HG03066 (cell line): ENCODE results near the gene WNT2B.

Experiments
- ATAC-seq: cut with Tn5 transposase; IDR thresholded peaks from one replicate; pipeline ENCODE4 v1.9.1; 2021; ENCODE audit warnings: low read depth; ENCODE audit not compliant: unreplicated experiment

WNT2B gene

DNA sequence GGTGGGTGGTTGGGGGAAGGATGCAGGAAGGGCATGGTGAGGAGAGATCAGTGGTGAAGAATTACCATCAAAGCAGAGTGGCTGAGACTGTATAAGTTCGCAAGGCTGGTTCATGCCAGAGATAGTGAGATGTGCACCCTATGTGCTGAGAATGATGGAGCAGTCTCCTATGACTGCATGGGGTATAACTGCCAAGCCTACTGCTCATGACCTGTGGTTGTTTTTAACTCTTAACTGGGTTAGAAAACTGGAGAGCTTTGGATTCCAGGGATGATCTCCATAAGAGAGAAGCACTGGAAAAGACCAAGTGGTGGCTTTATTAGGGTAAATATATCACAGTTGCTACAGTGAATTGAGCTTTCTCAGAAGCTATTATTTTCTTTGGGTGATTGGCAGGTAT lies 16.2 kb downstream of the WNT2B start:
- no peak for ATAC-seq

DNA sequence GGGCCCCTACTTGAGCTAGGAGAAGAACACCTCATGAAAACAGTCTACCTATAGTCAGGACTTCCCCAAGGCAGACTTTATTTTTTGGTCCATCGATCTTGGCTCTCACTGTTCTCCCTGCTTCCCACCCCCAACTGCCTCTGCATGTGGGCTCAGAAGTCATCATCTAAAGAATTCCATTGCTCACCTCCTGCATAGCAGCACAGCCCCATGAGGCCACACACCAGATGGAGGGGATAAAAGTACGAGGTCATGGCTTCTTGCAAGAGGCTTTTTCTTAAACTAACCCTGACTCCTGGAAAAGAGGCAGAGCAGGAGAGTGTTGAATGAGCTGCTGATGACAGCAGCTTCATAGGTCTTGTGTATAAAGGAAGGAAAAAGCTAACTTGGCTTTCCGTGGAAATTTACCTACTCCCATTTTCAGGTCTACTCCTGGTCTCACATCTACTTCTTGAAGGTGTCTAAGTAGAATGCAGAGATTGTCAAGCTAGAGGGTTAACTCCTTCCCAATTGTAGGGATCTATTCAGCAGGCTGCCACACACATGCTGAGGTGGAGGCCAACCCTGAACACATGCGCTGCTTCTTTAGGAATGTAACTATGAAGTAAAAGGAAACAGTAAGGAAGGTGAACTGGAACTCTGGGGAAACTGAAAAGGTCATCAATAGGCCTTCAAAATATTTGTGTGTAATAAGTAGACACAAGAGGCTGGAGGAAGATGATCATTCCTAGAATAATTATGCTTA lies 18.7 kb downstream of the WNT2B start:
- ATAC-seq: no peak

DNA sequence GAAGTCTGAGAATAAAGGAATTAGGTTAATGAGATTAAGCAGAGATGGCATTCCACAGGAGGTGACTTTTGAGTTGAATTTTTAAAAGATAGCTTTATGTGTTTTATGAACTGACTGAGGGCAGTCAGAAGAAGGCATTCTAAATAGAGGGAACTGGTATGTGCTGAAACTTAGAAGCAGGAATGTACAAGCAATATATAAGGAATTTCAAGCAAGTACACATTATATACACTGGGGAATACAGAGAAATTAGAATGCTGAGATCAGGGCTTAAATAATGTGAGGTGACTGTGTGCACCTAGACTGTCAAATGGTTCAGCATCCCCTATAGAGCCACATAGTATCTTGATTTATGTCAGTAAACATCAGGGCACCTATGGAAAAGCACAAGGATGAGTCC lies 19.3 kb downstream of the WNT2B start:
- ATAC-seq: no peak

DNA sequence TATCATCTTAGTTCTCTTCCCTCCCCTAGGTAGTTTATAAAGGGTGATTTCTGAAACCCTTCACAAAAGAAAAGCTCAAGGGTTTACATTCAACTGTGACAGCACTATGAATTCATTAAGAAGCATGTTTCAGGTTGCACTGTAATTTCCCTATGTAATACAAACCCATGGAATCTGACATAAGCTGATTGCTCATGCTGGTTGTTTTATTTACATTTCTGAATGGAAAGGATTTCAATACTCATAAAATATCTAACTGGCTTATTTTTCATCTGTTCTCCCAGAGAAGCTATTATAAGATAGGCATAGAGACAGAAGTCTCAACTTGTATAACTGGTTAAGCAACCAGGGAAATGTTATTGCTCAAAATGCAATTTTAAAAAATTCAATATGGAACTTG lies 20.5 kb downstream of the WNT2B start:
- ATAC-seq: no peak

GRCh38 chr1:112530832-112531231 lies 22.1 kb downstream of the WNT2B start:
- no peak for ATAC-seq

- no peak for ATAC-seq
Measured at GRCh38 chr1:112532064-112532463, 23.3 kb downstream of the WNT2B start.

GRCh38 chr1:112533029-112533428 lies 24.3 kb downstream of the WNT2B start:
- ATAC-seq: no peak

DNA sequence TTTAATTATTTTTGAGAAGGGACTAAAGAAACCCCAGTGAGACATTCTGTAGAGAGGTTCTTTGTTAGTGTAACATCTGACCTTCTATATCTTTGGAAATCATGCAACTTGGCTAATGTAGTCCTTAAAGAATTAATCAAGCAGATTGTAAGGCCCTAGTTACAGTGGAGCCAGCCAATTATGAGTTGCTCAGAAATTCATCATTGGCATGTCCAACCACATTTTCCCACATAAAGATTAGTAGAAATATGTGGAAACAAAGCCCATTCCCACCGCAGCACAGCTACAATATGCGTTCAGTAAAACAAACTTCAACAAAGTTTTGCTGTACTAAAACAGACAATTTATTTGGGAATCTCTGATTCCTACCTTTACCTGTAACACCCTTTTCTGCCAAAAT lies 27.8 kb downstream of the WNT2B start:
- no peak for ATAC-seq

DNA sequence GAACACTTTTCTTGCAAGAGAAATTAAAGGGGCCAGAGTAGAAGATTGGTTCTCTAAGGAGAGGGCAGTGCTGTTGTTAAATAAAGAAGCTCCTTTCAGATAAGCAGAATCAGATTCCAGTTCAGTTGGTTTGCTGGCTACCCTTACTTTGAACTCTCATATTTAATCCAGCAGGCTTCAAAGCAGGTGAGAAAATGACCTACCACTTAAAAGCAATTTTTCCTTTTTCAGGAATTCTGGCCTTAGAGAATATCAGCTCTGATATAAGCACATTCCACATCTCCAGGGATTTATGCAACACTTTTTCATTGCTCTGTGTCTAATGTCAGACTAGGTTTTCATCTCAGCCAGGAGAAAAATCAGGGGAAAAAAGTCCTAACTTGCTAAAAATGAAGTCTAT lies 28.7 kb downstream of the WNT2B start:
- ATAC-seq: no peak

GRCh38 chr1:112538883-112539282 lies 30.1 kb downstream of the WNT2B start:
- no peak for ATAC-seq

GRCh38 chr1:112540226-112540794 lies 31.5 kb downstream of the WNT2B start:
- ATAC-seq: no peak

- no peak for ATAC-seq
Measured at GRCh38 chr1:112541299-112541698, 32.5 kb downstream of the WNT2B start.

- no peak for ATAC-seq
Measured at GRCh38 chr1:112542206-112542973, 33.6 kb downstream of the WNT2B start.

DNA sequence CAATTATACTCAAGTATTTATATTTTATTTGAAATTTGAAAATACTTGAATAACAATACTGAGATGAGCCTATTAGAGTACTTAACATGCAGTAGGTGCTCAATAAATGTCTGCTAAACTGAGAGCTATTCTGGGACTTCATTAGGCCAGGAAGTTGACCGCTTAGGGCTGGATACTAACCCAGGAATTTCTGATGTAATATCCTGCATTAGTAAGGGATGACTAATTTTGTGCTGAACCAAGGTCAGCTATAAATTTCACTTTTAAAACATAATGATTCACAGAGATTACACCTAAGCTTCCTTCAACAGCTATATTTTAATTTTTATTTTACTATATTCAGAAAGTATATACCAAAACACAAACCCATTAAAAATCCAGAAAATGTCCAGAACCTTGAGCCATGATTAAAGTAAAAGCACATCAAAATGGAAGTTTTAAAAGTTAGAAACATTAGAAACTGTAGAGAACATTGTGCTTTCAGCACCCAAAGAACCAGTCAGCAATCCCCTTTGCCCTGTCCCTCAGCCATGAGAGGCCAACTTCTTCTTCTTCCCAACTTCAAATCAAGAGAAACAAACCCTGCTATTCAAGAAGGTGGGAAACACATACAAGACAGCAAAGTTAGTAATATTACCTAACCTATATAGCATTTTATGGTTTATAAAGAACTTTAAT lies 35.4 kb downstream of the WNT2B start:
- ATAC-seq: no peak

DNA sequence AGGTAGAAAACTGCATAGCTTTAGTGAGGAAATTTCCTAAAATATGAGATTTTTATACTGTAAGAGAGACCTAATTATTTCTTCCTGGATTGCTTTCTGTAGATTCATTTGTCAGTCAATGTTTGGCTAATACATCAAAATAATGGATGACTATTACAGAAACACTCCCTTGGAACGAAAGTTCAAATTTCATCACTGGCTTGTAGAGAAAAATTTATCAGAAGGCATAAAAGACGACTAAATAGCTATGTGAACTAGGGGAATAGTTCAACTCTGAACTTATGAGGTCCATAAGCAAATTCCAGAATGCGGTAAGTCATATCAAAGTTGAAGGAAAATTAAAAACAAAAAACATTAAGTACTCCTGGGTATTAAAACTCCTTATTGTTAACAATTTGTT lies 36.0 kb downstream of the WNT2B start:
- ATAC-seq: no peak

GRCh38 chr1:112546076-112546475 lies 37.3 kb downstream of the WNT2B start:
- no peak for ATAC-seq

DNA sequence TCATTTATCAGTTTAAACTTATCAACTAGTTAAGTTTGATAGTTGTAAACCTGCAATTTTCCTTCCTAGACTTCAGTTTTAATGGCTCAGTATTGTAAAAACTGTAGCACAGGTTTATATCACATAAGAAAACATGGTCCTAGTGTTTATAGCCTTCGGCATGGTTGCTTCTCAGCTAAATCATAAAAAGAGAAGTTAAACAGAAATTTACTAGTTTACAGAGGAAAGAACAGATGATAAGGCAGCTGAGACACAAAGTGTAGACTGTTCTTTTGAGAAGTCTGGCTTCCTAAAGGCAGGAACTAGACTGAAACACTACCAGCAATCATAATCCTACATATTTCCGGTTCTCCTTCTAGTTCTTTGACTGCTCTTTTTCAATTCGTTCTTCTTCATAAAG lies 39.8 kb downstream of the WNT2B start:
- ATAC-seq: no peak

GRCh38 chr1:112549590-112549989 lies 40.8 kb downstream of the WNT2B start:
- no peak for ATAC-seq

- no peak for ATAC-seq
Measured at GRCh38 chr1:112554411-112554810, 45.6 kb downstream of the WNT2B start.

DNA sequence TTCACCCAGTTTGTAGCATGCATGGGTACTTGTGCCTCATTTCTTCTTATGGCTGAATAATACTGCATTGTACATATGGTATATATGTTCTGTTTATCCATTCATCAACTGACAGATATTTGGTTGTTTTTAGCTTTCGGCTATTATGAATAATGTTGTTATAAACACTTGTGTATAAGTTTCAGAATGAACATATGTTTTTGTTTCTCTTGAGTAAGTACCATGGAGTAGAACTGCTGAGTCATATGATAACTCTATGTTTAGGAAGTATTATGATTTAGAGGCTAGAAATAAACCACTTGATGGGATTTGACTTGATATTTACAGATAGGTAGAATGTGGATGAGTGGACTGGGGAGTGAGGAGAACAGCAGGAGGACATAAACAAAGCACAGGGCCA lies 48.6 kb downstream of the WNT2B start:
- ATAC-seq: no peak

DNA sequence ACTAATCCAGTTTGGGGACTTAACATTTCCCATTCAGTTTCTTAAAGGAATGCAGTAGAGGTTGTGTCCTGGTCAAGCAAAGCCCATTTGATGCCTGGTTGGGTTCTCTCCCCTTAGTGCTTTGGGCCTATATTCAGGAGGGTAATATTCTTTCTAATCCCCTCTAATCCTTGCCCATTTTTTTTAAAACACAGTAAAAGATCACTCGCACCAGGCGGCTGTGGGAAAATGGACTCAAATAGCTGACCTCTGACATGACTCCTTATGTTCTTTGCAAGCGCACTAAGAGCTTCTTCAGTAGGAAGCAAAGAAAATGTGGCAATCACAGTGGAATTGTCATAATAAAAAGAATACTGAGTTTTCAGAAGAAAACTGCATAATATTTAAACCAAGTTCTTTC lies 49.9 kb downstream of the WNT2B start:
- ATAC-seq: no peak
